GM21723 (cell line): Measurements from ENCODE around the gene CABP4.

ENCODE experiments used
- ATAC-seq: cut with Tn5 transposase; IDR thresholded peaks from one replicate; pipeline ENCODE4 v1.9.1; 2021; ENCODE audit warnings: mild to moderate bottlenecking, moderate library complexity; ENCODE audit not compliant: unreplicated experiment

Gene CABP4

DNA sequence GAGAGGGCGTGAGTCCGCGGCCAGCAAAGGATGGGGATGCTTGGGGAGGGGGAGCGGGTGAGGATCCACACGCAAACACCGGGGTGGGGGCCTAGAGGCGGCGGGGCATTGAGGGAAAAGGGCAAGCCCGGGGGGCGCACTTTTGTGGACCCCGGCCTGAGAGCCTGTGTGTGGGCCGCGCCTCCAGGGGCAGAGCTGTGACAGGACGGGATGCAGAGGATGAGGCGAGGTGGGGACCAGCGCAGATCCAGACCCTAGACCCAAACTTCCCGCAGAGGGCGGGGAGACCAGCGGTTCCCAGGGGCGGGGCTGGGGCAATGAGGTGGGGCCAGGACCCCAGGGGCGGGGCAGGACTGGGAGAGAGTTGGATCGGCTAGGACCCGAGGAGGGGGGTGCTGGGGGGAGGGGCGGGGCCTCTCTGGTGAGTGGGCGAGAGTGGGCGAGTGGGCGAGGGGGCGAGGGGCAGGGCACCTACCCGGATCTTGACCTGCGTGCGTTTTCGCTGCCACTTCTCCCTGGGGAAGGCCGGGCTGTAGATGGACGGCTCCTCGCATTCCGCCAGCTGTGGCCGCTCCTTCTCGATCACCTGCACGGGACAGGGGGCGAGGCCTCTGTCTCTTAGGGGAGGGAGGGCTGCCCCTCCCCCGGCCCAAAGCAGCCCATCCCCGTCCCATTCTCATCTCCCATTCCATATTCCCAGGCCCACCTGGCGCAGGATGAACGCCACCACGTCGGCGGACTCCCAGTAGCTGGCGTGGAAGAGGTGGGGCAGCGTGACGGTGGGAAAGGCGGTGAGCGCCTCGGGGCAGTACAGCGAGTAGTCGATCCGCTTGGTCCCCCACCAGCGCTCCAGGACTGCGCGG is 39.4 kb downstream of the CABP4 start:
- ATAC-seq, result no peak

DNA sequence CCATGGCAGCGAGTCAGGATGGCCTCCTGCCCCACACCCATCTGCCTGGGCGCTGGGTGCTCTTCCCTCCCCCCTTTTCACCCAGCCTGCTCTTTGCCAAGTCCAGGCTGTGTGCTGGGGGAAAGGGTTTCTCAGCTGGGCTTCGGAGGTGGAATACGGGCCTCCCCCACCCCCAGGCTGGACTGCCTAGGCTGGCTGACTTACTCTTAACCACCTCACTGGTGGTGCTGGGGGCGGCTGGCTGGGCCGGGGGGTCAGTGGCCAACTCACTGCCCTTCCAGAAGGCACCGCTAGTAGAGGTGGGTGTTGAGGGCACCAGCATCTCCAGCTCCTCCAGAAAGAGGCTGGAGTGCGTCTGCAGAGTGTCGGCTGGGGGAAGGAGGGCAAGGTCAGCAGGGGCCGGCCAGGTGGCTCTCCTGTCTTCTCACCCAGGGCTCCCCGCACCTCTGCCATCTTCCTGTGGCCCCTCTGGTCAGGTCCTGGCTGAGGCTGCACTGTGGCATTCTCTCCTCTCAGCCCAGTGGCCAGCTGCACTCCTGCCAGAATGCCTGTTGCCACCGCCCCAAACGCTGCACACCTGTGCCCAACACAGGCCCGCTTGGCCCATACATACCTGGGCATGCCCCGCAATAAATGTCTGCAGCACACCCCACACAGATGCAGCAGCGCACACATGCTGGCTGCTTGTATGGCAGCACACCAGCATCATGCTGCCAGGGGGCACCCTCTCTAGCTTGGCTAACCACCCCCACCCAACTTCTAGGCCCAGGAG is 40.3 kb downstream of the CABP4 start:
- ATAC-seq, result no peak

DNA sequence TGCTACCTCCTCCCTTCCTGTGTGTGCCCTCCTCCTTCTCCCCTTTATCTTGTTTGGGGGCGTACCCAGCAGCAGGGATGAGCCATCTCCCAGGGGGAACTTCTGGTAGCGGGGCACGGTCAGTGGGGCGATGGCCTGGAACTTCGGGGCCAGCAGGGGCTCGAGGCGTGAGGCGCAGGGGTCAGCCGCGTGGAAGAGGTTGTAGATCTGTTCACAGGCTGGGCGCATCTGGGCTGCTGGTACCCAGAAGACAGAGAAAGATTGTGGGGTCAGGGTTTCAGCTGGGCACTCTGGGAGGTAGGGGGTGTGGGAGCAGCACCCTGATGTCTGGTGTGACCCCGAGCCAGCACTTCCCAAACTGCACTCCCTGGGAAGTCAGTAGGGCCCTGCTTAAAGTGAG is 41.0 kb downstream of the CABP4 start:
- ATAC-seq, result no peak

DNA sequence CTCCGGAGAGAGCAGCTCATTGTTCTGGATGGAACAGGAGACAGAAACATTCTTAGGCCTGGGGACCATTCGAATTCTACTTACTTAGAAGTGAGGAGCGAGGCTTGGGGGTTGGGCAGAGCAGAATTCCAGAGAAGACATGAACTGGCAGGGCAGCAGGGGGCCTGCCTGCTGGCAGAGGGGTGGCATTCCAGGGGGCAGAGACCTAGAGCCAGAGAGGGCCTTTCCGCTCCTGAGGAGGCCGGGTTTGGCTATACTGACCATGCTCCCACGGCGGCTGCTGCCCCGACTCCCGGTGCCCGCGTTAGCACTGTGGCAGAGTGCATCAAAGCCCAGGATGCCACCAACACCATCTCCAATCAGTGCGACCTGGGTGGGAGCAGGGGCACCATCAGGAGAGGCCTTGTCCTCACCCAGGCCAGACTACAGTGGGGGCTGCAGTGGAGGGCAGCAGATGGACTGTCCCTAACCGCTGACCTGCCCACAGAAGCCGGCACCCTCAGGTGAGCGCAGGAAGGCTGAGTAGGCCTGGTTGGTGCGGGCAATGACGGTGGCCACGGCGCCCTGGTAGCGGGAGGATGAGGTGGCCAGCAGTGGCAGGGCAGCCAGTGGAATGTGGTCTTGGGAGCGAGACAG is 42.6 kb downstream of the CABP4 start:
- ATAC-seq, result no peak

DNA sequence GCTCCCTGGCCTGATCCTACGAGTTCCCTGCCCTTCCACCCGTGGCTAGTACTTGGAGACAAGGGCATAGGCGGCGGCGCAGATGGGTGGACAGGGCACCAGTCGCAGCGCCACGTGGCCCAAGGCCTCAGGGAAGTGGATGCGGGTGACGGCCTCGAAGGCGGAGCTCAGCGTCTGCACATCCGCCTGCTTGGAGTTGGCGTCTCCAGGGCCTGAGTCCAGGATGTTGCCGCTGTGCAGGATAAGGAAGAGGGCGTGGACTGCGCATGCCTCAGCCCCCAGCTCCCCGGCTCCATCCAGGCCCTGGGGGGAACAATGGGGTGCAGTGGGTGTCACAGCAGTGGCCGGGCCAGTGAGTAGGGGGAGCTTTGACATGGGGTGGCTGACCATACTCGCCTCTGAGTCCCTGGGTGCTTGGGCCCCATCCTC is 43.4 kb downstream of the CABP4 start:
- ATAC-seq, result no peak

DNA sequence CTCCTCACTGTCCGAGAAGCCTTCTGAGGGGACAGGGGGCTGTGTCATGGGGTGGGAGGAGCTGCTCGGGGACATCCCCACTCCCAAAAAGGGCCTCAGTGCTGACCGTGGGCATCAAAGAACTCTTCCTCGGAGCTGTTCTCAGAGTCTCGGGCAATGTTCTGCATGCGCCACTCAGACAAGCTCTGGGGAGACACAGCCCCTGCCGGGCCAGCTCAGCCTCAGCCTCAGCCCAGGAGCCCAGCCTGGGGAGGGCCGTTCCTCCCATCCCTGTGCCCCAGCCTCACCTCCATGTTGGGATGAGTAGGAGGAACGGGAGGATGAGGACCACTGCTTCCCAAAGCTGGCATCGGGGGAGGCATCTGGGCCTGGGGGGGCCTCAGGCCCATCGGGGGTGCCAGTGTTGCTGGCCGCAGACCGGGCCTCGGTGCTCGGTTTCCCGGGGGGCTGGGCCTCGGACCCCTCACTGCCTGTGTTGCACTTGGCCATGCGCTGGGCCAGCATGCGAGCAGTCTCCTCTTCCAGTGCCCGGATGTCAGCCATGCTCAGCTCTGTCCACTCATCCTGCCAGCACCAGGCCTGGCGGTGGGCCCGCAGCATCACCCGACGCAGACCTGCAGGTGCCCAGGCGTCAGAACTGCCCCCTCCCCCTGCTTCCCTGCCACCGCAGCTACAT is 44.8 kb downstream of the CABP4 start:
- no peak for ATAC-seq

DNA sequence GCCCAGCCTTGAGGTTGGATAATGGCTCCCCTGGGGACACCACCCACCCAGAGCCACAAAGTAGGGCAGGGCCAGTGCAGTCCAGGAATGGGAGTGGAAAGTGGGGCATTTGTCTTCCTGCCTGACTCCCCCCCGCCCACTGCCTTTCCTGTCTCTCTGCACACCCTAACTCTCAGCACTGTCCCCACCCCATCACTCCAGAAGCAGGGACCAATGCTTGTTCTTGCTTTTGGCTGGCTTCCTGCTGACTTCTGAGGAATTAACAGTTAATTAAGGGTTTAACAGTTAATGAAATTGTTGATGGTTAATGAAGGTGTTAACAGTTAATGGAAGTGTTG is 45.3 kb downstream of the CABP4 start:
- ATAC-seq, result no peak

DNA sequence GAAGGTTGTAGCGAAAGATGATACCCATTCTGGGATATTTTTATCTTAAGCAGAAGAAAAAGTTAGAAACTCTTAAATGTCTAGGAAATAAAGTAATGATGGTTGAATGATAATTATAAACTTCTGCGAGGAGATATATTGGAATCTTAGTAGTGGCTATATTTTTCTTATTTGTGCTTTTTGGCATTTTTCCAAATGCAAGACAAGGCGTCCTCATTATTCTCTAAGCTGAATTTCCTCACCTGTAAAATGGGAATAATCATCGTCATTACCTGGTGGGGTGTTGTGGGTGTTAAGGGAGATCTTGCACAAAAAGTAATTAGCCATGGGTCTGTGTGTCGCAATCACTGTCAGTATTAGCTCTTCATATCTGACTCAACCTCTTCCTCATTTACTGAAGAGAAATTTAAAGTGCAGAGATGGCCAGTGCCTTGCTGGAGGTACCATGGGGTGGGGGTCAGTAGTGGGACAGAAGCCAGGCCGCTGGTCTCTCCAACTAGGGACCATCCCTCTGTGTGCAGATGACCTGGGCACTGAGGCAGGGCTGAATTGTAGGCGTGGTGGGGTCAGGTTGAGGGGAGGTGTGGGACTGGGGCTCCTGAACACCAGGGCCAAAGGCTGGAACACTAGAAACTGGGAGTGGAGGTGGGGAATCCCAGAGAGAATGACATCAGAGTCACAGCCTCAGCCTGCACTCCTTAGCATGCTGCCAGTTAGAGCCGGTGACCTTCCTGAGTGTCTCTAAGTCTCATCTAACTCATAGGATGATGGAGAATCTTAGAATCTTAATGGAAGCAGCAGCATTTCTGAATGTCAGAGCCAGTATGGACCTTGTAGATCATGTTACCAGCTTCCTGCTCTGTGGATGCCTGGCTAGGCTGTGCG is 45.9 kb downstream of the CABP4 start:
- no peak for ATAC-seq

DNA sequence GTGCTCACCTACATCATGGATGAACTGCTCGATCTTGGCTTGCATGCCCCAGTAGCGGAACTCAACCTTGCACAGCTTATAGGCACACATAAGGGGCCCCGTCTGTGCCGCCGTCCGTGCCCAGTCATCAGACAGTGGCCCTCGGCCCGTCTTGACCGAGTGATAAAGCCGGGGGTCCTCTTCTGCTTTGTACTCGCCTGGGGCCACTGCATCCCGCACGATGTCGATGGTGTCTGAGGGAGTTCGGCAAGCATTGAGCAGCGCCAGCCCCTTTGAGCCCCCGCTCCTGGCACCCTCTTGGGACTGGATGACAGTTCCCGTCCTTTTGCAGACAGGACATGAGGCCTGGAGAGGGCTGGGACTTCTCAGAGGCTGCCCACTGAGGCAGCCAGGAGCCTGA is 46.7 kb downstream of the CABP4 start:
- no peak for ATAC-seq

DNA sequence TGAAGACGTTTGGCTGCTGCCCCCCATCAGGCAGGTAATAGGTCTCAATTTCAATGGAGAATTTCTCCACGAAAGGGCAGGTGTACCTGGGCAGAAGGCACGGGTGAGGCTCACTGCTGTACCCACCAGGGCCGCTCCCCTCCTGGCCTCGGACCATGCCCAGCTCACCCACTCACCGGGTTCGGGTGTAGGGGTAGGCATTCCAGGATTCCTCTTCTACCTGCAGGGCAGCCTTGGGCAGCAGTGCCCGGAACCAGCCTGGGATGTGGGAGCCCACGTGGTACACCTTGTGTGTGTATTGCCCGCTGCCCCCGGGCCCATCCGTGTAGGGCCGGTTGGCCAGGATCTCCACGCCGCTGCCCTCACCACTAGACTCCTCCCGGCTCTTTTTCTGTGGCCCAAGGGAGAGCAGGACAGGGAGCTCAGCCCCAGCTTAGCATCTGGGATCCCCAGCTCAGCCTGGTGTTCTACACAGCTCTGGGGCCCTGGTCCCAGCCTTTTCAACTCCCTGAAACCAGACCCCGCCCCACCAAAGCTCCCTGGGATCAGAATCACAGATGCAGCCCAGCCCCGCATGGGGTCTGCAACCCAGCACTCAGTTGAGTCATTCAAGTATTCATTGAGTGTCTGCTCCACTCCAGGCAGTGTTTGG is 47.3 kb downstream of the CABP4 start:
- no peak for ATAC-seq

DNA sequence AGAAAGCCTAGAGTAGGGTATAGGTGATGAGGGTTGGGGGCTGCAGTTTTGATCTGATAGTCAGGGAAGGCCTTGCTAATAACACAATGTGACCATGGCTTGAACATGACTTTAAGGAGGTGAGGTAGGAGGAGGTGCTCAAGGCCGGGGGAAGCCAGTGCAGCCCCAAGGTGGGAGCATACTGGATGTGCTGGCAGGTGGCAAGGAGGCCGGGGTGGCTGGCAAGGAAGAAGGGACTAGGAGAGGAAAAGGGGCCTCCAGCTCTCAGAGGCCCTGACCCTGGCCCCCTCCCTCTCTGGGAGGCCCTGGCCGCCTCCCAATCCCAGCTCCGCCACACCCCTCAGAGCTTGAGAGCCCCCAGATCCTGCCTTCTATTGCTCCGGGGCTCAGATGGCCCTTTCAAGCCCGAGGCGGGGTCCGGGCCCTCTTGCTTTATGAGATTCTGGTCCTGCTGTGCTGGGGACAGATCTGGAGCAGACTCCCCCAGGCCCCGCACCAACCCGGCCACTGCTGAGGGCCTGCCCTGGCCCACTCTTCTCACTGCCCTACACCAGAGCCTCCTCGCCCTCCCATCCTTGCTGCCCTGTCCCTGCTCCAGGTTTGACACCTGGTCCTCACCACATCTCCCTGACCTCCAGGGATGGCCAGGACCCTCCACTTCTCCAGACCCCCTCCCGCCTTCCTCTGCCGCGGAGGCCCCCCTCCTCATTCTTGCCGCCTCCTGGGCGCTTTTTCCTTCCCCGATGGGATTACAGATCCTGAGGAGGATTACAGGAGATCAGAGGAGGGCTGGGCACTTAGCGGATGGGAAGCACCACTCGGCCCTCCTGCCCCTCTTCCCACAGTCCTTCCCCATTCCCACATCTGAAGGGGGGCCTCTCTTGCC is 48.2 kb downstream of the CABP4 start:
- no peak for ATAC-seq

DNA sequence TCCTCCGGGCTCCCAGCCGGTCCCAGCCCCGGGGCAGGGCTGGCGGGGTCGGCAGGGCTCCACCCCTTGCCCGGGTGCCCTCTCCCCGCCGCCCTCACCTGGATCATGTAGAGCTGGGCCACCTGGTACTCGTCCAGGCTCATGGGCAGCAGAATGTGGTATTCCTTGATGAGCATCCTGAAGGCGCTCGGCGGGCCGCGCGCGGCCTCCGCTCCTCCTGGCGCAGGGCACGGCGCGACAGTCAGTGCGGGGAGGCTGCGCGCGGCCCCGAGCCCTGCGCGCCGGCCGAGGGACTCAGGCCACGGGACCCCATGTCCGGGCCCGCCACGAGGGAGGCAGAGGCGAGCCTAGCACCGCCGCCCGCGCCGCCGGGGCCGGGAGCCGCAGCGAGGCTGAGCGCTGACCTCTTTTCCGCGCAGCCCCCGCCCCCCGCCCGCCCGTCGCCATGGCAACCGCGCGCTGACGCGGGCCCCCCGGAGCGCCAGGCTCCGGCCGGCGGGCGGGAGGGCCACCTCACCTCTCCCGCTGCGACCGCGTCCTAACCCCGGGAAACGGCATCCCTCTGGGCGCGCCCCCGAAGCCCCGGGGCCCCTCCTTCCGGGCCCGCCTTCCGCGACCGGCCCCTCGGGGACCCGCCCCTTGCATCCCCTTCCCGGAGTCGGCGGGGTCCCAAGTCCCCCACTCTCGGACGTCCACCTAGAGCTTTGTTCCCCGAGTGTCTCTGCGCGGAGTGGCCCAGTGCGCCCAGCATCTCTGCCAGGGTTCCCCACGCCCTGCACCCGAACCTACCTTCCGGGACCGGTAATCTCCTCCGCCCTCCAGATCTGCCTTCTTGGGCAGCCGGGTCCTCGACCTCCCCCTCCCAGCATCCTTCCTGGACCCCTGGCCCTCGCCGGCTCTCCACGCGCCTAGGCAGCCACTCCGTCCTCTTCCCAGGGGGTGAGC is 49.1 kb downstream of the CABP4 start:
- no peak for ATAC-seq

DNA sequence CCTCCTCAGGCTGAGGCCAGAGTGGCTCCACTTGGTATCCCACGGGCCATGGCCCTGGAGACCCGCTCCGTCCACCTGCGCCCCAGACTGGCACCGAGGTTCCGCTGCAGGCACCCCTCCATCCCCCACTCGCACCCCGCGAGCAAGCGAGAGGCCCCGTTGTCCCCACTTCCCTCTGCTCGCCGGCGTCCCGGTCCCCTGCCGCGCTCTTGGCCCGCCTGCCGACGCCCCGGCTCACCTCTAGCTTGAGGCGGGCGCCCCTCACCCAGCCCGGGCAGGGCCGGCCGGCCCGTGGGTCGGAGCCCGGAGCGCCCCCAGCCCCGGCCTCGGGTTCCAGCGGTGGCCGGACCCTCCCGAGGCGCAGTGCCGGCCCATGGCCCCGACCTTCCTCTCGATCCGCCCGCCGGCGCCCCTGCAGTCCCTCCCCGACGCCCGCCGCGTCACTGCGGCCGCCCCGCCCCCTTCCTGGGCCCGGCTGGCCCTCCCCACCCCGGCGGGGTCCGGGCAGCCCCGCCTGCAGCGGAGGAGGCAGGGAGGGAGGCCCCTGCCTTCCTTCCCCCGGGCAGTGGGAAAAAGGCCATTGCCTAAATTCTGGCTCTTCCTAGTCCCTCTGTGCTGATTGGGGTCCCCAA is 49.9 kb downstream of the CABP4 start, which contains the start of gene PITPNM1:
Gene PITPNM1, minus strand, starts transcription at position 414 of the 632 bp plus-strand sequence. CDS start 1,183 bp downstream, outside the sequence.
- peak; percentile 31 for ATAC-seq

DNA sequence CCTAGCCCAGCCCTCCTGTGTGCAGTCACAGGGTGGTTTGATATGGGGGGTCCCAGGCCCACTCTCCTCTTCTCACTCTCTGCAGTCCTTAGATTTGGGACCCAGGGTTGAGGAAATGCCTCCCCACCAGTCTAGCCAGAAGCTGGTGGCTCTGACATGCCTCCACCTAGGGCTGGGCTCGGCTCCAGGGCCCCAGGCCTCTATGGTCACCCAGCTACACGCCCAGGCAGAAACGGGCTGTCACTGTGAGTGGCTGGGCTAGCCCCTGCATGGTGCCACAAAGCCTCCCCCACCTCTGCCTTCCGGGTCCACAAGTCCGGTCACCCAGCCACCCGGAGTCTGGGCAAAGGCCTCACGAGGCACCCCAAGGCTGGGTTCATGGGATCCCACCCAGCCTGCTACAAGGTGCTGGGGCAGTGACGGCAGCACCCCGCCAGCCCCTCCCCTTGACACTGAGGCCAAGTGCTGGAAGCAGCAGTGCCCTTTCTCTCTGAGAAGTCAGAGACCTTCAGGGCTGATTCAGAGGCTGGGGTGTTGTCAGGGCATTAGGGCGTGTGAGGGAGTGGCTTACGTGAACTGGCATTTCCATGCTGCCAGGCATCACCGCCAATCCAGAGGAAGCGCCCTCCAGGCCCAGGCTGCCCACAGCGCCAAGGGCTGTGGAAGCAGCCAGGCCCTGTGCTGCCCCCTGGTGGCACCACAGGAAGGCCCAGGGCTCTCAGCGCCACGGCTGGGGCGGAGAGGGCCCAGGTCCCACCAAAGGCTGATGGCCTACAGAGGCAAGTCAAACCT is 50.6 kb downstream of the CABP4 start:
- peak; percentile 29 for ATAC-seq

DNA sequence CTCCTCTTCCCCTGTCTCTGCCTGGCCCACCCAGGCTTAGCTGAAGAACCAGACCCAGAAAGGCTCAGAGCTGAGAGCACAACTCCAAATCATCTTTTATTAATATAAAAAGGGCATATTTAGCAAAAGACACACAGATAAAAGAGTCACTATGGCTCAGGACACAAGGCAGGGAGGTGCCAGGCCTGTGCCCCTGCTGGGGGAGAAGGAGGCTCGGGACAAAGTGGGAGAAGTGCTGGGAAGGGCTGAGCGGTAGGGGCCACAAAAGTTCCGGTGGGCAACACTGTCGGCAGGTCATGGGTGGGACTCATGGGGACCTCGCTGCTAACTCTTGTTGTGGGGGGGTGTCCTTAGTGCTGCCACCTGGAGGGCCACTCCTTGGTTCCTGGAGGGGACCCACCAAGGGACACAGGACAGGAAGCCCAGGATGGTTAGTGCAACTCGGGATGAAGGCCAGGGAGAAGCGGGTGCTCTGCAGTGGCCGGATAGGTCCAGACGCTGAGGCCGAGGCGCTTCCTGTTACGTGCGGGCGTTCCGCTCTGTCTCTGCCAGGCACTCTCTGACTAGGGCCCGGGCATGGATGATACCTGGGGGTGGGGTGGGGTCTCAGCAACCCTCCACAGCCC is 51.4 kb downstream of the CABP4 start:
- no peak for ATAC-seq
